Measurements from ENCODE around the gene TCERG1L. TPM values are rescaled to one million over a fixed set of nuclear protein-coding genes. Genes with fewer than 3 reads are reported as not detected.

TCERG1L gene
- total RNA-seq, 1 experiment from 2014 or later, result not detected

DNA sequence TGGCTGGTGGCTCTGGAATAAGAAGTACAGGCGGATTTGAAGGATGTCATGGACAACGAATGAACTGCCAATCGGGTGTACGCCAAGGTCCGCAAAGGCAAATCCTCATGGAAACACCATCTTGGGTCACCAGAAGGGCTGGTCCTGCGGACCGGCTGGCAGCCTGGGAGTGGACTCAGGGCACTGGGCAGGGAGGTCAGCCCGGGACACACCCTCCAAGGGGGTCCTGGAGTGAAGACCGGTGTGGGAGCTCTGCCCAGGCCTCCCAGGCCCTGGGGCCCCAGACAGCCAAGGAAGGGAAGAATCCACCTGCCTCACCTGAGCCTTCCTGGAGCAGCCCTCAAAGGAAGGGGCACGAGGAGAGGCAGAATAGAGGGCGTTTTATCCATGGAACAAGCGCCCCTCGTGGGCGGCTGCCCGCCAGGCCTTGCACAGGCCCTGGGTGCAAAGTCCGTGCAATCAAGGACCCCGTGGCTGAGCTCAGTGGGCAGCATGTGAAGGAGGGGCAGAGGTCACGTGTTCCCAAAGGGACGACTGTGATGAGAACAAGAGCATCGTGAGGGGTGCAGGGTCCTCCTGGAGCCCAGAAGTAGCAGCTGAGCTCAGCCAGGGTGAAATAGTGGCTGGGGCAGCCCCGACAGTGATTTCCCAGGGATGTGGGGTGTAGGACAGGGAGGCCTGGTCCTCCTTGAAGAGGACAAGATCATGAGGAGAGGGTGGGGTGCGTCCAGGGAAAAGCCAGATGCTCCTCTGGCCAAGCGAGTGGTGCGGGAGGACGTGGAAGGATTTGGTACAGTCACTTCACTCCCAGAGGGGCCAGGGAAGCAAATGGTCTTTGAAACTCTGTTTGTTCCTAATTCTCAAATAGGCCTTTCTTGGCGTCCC is 105.2 kb downstream of the TCERG1L start:
- intact Hi-C loops (cut with micrococcal nuclease; ENCODE audit: unreplicated experiment), result no loop called here
- CTCF ChIA-PET, result no interaction called here
- TF ChIP-seq, protein P1, sequence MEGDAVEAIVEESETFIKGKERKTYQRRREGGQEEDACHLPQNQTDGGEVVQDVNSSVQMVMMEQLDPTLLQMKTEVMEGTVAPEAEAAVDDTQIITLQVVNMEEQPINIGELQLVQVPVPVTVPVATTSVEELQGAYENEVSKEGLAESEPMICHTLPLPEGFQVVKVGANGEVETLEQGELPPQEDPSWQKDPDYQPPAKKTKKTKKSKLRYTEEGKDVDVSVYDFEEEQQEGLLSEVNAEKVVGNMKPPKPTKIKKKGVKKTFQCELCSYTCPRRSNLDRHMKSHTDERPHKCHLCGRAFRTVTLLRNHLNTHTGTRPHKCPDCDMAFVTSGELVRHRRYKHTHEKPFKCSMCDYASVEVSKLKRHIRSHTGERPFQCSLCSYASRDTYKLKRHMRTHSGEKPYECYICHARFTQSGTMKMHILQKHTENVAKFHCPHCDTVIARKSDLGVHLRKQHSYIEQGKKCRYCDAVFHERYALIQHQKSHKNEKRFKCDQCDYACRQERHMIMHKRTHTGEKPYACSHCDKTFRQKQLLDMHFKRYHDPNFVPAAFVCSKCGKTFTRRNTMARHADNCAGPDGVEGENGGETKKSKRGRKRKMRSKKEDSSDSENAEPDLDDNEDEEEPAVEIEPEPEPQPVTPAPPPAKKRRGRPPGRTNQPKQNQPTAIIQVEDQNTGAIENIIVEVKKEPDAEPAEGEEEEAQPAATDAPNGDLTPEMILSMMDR (IDR thresholded peaks at IDR 0.05; ENCODE audit: unreplicated experiment), result no peak
- no peaks in the 10 kb centered on the region for H3K36me3 Mint-ChIP-seq (ENCODE audit: insufficient read depth, unreplicated experiment)
- no peaks in the 10 kb centered on the region for H3K4me1 Mint-ChIP-seq (ENCODE audit: low read depth, unreplicated experiment)
- H3K27ac Mint-ChIP-seq (ENCODE audit: unreplicated experiment), result no peak overlapping the region
- no peak for DNase-seq
- no peaks in the 10 kb centered on the region for H3K9me3 Mint-ChIP-seq (ENCODE audit: low read depth, unreplicated experiment)
- H3K27me3 Mint-ChIP-seq (ENCODE audit: unreplicated experiment), result no peaks in the 10 kb centered on the region
- H3K4me3 Mint-ChIP-seq (ENCODE audit: low read depth, unreplicated experiment), result no peak overlapping the region
- BruUV-seq (replicated peaks), result no TSS peak

DNA sequence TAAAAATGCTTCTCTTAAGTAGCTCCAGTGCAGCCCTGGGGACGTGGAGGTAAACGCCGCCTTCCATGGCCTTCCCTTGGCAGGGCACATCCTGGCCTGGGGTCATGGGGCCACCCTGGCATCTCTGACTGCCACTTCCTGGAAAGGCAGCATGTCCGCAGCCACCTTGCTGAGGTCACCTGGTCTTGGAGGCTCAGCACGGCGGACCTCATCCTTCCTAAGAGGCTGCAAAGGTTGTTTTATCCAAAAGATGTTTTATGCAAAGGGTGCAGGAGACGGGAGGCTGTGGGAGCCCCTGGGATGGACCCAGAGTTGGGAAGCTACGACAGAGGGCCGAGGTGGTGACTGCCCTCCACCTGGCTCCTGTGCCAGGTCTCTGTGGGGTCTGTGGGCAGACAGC is 106.0 kb downstream of the TCERG1L start:
- TF ChIP-seq, protein P1 (IDR thresholded peaks at IDR 0.05; ENCODE audit: unreplicated experiment), result no peak
- intact Hi-C loops (cut with micrococcal nuclease; ENCODE audit: unreplicated experiment), result no loop called here
- CTCF ChIA-PET, result no interaction called here
- no peak overlapping the region for H3K4me3 Mint-ChIP-seq (ENCODE audit: low read depth, unreplicated experiment)
- H3K9me3 Mint-ChIP-seq (ENCODE audit: low read depth, unreplicated experiment), result no peaks in the 10 kb centered on the region
- no peak overlapping the region for H3K27ac Mint-ChIP-seq (ENCODE audit: unreplicated experiment)
- no peaks in the 10 kb centered on the region for H3K27me3 Mint-ChIP-seq (ENCODE audit: unreplicated experiment)
- H3K4me1 Mint-ChIP-seq (ENCODE audit: low read depth, unreplicated experiment), result no peaks in the 10 kb centered on the region
- no peak for DNase-seq
- no peaks in the 10 kb centered on the region for H3K36me3 Mint-ChIP-seq (ENCODE audit: insufficient read depth, unreplicated experiment)
- BruUV-seq (replicated peaks), result no TSS peak

DNA sequence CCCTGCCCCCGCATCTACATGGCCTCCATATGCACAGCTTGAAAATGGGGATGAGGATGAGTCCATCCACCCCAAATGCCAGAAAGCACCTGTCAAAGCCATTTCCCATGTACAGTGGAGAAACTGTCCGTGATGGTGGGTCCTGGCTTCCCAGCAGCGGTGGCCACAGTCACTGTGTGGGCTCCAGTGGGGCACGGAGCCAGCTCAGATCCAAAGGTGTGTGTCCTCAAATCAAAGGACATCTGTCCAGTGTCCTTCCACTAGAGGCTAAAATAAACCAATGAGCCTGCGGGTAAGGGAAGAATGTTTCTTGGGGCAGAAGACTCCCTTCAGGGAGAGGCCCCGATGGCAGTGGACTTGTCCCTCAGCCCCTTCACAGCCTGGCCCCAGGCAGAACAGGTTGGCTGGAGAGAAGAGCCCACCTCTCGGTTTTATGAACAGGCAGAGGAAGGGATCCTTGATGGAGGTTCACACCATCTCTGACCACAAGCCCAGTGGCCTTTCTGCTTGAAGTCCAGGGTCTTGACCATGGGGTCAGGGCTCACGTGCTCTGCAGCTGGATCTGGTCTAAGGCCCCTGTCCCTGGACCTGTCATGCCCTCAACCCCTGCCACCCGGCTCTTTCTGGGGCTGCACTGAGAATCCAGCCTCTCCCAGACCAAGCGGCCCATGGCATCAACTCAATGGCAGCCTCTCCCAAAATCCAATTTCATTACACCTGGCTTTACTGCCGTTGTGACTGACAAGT is 106.9 kb downstream of the TCERG1L start:
- intact Hi-C loops (cut with micrococcal nuclease; ENCODE audit: unreplicated experiment), result no loop called here
- Mint-ChIP-seq H3K4me3 (ENCODE audit: low read depth, unreplicated experiment) (no peak overlapping the region), H3K9me3 (ENCODE audit: low read depth, unreplicated experiment) (peaks cover 4% of the 10 kb centered on the region), H3K27me3 (ENCODE audit: unreplicated experiment) (no peaks in the 10 kb centered on the region), H3K4me1 (ENCODE audit: low read depth, unreplicated experiment) (no peaks in the 10 kb centered on the region), H3K36me3 (ENCODE audit: insufficient read depth, unreplicated experiment) (no peaks in the 10 kb centered on the region), H3K27ac (ENCODE audit: unreplicated experiment) (no peak overlapping the region)
- CTCF ChIA-PET, result interaction anchor here (0.6 kb wide), 1 partner anchor 182 kb away, joined by 4 read pairs; no protein-coding TSS in a partner anchor
- BruUV-seq (replicated peaks), result no TSS peak
- no peak for DNase-seq
- TF ChIP-seq, protein P1 (IDR thresholded peaks at IDR 0.05; ENCODE audit: unreplicated experiment), result no peak

DNA sequence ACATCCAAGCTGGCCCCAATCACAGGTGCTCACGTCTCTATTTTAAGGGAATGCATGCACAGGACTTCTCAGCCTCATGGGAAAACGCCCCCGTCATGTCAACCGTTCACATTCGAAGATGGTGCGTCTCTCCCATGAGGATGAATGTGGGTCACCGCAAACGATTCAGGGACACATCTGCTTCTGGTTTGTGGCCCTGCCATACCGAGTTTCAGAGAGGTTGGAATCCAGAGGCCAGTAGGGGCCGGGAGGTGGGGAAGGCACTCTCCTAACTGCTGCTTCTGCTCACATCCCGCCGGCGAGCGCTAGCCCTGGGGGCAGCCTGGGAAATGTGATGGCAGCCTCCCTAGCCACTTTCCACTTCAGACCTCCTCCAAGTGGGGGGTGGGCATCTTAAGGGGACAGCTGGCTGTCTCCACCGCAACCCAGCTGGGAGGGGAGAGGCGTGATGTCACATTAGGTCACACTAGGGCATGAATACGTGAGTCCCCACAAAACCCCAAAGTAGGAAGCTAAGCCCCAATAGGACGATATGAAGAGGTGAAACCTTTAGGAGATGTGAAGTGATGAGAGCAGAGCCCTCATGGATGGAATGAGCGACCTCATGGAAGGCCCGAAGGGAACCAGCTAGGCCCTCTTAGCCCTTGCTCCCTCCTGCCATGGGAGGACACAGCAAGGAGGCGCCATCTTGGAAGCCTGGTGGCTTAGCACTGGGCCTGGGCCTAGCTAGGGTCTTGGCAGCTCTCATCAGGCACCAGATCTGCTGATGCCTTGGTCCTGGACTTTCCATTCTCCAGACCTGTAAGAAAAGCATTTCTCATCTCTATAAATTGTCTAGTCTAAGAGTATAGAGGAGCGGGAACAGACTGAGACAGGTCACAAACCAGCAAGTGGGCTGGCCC is 107.8 kb downstream of the TCERG1L start:
- Mint-ChIP-seq H3K4me1 (ENCODE audit: low read depth, unreplicated experiment) (no peaks in the 10 kb centered on the region), H3K9me3 (ENCODE audit: low read depth, unreplicated experiment) (peaks cover 4% of the 10 kb centered on the region), H3K36me3 (ENCODE audit: insufficient read depth, unreplicated experiment) (no peaks in the 10 kb centered on the region), H3K27me3 (ENCODE audit: unreplicated experiment) (no peaks in the 10 kb centered on the region), H3K4me3 (ENCODE audit: low read depth, unreplicated experiment) (no peak overlapping the region), H3K27ac (ENCODE audit: unreplicated experiment) (no peak overlapping the region)
- intact Hi-C loops (cut with micrococcal nuclease; ENCODE audit: unreplicated experiment), result no loop called here
- DNase-seq, result no peak
- TF ChIP-seq, protein P1 (IDR thresholded peaks at IDR 0.05; ENCODE audit: unreplicated experiment), result no peak
- CTCF ChIA-PET, result interaction anchor here (0.6 kb wide), 1 partner anchor 638 kb away, joined by 4 read pairs; no protein-coding TSS in a partner anchor
- BruUV-seq (replicated peaks), result no TSS peak

All from Calu3 (cell line).